Testis (tissue), 2 donors: ENCODE measurements around the gene NOL4L.

Experiments
- CTCF ChIP-seq, 3 experiments: fragments of 450-650 bp in 2 of 3; fragments of 200-600 bp in 1 of 3; sonication (generic) in 1 of 3; IDR thresholded peaks; one replicate each; pipeline ENCODE4 v1.5.1; 2016 to 2019; ENCODE audit warnings: antibody characterized with exemption in 3 of 3, mild to moderate bottlenecking in 2 of 3, moderate library complexity in 1 of 3
- POLR2A ChIP-seq: fragments of 450-650 bp; IDR thresholded peaks from one replicate; pipeline ENCODE4 v1.6.1; 2017; ENCODE audit warnings: antibody characterized with exemption, mild to moderate bottlenecking, moderate library complexity

- TF ChIP-seq CTCF (IDR thresholded peaks at IDR 0.05) (no peak), POLR2A (no peak)
Measured at GRCh38 chr20:32436968-32437367, 148.2 kb downstream of the NOL4L start.
